ENCODE data around the gene CASP8.

GRCh38 chr2:201231781-201232466 is 28.4 kb upstream of the CASP8 start:
- TF ChIP-seq CTCF (IDR thresholded peaks at IDR 0.05) (peak; percentile 97), SIN3A (IDR thresholded peaks at IDR 0.05; ENCODE audit: borderline replicate concordance, insufficient read depth, low read depth, low read length) (no peak), POLR2AphosphoS5 (IDR thresholded peaks at IDR 0.05; ENCODE audit: low read depth, low read length) (no peak)

Data from Panc1 (cell line).